Caki2 (cell line): ENCODE measurements around the gene DTNA. TPM values are rescaled to one million over a fixed set of nuclear protein-coding genes. Genes with fewer than 3 reads are reported as not detected.
A peak's percentile ranks its signal among the peaks of the same experiment; 100 is the strongest.
"Not testable (repeated sequence)": the region's sequence is repeated elsewhere in the genome, so short reads cannot be mapped to it uniquely, and the experiment has no call there.

Experiments used
- DNase-seq: peaks from one replicate; pipeline ENCODE4 v3.0.0-alpha.2; 2015; ENCODE audit warnings: low read depth
- in situ Hi-C: cut with HindIII; loops from 2 replicates; pipeline ENCODE4 v1.10.0; 2016; ENCODE audit warnings: low sequenced_read_pairs, low pct_unique_long_range_greater_than_20kb, mixed read lengths
- total RNA-seq: library from RNA; depleted of rRNA; stranded (reverse); fragments of >200 nt; shearing (Covaris generic); gene quantifications from 2 replicates; pipeline ENCODE4 v1.2.3, GENCODE V29; 2014; ENCODE audit warnings: low replicate concordance; rRNA removed

DTNA gene
- 0.14 and 0.34 TPM in 2 replicates for total RNA-seq

- in situ Hi-C loops, result no loop called here
- DNase-seq, result peak; percentile 62
Observed at GRCh38 chr18:34709750-34710441, at the start of gene DTNA. Gene DTNA (plus strand): TSS chr18:34710298. CDS start chr18:34755977, 45,679 bp downstream.

- DNase-seq, result no peak
- in situ Hi-C loops, result no loop called here
Observed at GRCh38 chr18:34660572-34660971, 49.5 kb upstream of the DTNA start.

DNA sequence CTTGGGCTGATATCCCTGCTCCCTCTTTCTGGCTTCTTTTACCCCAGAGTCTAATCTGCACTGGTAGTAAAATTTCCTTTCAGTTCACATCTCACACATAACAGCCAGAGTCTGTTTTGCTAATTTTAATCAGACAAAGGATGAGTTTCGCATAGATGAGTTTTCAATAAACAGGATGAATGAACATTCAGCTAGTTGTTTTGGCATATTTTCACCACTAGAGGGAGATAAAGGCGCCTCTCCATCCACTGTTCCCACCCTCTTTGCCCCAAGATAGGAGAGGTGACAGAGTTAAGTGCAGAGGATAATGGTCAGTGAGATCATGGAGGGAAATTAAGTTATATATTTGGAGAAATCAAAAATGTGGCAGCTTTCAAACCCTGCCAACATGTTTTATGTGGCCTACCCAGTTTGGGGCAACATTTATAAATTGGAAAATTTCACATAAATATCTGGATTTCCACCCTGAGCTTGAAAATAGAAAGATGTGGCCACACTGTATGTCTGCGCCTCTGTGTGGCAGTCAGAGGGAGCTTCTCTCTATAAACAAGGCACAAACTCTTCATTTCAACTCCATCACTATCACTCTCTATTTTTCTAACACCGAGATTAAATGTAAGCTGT, 48.5 kb upstream of the DTNA start:
- DNase-seq, result peak; percentile 39
- in situ Hi-C loops, result no loop called here

GRCh38 chr18:34676816-34677574, 33.1 kb upstream of the DTNA start:
- in situ Hi-C loops, result no loop called here
- DNase-seq, result no peak

DNA sequence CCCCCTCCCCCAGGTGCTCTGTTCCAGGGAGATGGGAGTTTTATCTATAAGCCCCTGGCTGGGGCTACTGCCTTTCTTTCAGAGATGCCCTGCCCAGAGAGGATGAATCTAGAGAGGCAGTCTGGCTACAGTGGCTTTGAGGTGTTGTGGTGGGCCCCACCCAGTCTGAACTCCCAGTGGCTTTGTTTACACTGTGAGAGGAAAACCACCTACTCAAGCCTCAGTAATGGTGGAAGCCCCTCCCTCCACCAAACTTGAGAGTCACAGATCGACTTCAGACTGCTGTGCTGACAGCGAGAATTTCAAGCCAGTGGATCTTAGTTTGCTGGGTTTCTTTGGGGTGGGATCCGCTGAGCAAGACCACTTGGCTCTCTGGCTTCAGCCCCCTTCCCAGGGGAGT, 20.3 kb upstream of the DTNA start:
- in situ Hi-C loops, DNase-seq: not testable (repeated sequence)

DNA sequence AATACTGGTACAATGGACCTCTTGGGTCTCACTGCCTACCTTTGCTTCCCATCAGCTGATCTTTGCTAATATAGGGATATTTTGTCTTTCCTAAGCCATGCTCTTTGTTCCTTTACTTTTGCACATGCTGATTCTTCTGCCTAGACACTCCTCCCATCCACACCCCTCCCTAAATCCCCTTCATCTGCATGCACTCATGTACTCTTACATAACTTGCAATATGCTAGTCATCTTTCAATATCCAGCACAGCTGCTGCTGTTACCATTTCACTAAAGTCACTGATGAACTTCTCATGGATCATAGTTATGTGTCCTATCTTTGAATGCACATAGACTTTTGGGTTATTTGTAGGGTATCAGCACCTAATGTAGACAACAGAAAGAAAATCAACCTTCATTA, 18.5 kb upstream of the DTNA start:
- in situ Hi-C loops, result no loop called here

GRCh38 chr18:34694591-34695165, 15.4 kb upstream of the DTNA start:
- in situ Hi-C loops, result no loop called here
- DNase-seq, result no peak

More for the DNA sequence above, 18.5 kb upstream of the DTNA start:
- no peak for DNase-seq

DNA sequence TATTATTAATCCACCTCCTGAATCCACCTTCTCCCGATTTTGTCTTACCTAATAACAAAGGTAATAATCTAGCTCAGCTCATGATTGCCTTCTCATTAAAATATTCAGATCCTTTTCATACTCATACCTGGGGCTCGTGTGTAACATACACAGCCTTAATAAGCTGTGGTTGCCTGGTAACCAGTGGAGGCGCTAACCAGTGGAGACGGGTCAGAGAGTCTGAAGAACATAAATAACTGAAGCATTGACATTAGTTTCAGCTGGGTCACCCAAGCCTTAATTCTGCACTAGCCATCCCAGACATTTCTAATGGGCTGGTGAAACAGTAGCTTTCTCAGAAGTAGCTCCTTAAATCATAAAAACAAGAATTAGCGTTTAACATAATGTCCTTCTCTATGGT, 14.8 kb upstream of the DTNA start:
- no peak for DNase-seq
- in situ Hi-C loops, result no loop called here

GRCh38 chr18:34696671-34697070, 13.4 kb upstream of the DTNA start:
- DNase-seq, result no peak
- in situ Hi-C loops, result no loop called here

DNA sequence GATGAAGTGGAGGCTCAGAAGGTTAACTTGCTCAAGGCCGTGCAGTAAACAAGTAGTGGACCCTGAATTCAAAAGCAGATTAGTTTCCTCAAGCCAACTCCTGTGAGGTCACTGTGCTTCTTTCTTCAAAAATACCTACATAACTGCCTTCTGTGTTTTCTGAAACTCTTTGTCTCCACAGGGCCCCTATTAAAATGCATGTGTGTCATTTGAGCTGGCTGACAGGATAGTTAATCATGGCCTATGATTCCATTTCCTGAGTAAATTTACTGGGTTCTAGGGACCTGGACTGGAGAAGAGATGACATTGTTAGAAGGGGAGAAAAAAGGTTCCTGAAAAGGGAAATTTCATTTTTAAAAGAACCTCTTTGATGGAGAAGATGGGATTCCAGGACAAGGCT, 12.9 kb upstream of the DTNA start:
- no peak for DNase-seq
- in situ Hi-C loops, result no loop called here

DNA sequence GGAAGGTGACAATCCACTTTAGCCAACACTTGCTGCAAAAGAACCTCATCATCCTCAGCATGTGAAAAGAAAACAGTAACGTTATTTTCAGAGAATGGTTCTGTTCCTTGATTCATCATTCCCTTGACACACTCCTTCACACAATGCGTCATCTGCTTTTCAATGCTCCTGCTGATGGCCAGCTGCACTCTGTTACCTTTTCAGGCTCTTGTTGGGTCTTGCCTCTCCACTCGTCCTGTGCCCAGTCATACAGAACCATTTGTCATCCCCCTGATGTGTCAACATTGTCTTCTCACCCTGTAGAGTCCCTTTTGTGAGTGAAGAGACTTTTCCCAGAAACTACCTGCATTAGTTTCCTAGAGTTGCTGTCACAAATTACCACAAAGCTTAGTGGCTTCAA, 12.2 kb upstream of the DTNA start:
- in situ Hi-C loops, result no loop called here
- no peak for DNase-seq

DNA sequence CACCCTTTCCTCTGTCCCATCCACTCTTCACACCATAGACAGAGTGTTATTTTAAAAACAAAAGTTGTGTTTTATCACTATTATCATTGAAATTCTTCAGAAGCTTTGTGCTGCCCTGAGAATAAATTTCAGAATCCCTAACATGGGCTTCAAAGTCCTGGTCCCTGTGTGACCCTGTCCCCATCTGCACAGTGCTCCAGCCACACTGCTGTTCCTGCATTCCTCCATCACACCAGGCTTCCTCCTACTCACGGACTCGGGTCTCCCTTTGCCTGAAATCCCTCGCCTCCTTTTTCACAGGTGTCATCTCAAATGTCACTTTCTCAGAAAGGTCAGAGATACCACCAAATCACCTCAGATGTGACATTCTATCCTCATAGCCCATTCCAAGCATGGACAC, 8.2 kb upstream of the DTNA start:
- DNase-seq, result no peak
- in situ Hi-C loops, result no loop called here

DNA sequence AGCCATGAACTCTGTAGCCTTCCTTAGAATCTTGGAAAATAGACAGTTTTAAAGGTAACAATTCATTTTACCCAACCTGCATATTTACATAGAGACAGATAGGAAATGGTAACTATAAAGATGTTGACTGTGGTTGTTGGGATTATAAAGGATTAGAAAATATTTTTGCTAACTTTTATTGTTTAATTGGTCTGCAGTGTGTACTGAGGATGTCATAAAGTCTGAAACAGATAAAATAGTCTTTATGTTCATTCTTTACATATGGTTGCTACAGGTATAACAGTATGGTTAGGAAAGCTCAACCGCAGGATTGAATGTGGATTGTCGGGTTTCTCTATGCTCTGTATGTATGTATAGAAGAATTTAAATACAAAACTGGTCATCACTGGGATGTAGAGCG, 7.3 kb upstream of the DTNA start:
- in situ Hi-C loops, result no loop called here
- no peak for DNase-seq

DNA sequence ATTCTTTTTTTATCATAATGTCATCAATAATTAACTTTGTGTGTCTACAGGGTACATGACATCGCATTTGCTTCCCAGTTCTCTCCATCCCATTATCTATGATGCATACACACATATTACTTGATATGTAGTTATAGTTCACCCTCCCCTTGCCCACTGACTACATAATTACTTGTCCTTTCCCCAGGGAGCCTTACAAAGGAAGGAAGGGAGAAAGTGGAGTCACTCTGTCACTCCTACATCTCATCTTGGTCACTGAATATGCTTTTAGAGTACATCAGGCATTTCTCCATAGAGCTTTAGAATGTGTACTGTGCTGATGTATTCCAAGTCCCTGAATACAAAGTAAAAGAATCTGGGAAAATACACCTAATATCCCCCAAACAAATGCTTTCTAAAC, 6.0 kb upstream of the DTNA start:
- in situ Hi-C loops, result no loop called here
- no peak for DNase-seq

- no peak for DNase-seq
- in situ Hi-C loops, result no loop called here
Observed at GRCh38 chr18:34704823-34705222, 5.3 kb upstream of the DTNA start.

DNA sequence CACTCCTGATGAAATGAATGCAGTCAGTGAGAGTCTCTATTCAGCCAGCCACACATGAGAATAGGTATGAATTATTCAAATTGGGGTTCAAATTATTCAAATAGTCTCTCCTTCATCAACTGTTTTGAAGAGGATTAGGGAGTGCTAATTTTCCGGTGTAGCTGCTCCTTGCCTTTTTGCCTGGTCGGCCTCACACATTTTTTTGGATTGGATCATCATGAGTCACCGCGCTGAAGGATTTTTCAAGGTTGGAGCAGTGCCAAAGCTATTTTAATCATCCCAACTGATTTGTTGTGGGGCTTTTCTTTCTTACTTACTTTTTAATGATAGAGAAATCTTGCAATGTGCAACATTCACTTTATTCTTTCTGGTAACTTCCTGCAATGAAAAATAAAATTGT, 2.4 kb upstream of the DTNA start:
- DNase-seq, result peak; percentile 71
- in situ Hi-C loops, result no loop called here

GRCh38 chr18:34709104-34709503, 994 bp upstream of the DTNA start:
- no peak for DNase-seq
- in situ Hi-C loops, result no loop called here

DNA sequence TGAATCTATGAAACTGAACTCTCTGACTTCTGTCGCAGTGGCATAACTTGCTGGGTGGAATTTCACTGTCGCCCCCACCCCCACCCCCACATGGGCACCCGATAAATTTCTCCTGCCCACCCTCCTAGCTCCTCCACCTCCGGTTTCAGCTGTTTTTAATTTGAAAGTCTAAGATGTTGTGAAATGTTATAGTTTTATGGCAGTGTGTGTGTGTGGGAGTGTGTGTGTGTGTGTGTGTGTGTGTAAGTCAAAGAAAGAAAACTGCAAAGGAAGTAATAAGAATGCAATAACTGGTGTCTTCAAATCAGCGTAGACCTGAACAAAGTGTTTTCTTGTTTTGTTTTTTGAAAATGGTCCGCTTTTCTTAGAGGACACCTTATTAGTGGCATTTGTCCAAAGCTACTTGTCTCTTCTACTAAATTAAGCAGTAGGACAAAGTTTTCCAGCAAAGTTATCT, 388 bp downstream of the DTNA start:
- DNase-seq, result no peak

GRCh38 chr18:34710934-34711333, 836 bp downstream of the DTNA start:
- in situ Hi-C loops, result no loop called here
- no peak for DNase-seq

More for the DNA sequence above, 388 bp downstream of the DTNA start:
- in situ Hi-C loops, result no loop called here
